GM15510 (cell line): ENCODE results near the gene ROBO1.

Experiments
- POLR2A ChIP-seq: IDR thresholded peaks from 3 replicates; pipeline ENCODE4 v1.6.1; 2011; ENCODE audit warnings: borderline replicate concordance; ENCODE audit not compliant: insufficient read length; ENCODE audit errors: extremely low read depth

The ROBO1 gene

DNA sequence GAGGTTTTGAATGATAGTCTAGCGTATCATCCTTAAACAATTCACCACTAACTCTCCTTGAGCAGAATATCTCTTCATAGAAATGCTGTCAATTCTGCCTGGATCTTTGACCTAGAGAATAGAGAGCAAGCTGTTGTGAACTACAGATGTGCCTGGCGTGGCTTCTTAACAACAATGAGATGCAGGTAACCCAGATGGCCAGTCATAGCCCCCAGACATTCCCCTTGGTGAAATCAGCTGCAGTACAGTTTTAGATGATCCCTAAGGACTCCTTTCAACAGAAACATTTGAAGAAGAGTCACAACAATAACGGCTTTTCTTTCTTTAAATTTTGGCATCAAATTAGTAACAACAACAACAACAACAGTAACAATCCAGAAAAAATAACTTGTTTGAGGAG lies 1041.3 kb downstream of the ROBO1 start:
- no peak for TF ChIP-seq POLR2A

DNA sequence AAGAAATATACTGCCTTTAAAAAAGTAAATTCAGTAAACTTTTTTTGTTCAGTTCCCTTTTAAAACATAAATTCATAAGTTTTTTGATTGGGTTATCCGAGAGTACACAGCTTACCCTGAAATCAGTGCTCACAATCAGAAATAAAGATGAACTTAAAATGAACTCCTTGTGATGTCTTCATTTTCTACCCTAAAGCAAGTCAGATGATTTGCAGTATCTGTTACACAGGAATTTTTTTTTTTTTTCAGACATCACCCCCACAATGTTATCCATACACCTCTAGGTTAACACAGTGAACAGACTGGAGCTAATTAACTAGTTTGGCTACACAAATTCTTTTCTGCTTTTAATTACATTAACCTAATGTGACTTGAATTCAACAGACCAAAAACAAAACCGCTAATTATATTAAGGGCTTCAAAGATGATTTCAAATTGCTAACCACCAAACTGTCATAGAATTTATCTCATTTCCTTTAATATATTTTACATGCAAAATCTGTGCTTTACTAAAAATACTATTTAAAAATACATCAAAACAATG lies 1042.0 kb downstream of the ROBO1 start:
- TF ChIP-seq POLR2A: no peak

DNA sequence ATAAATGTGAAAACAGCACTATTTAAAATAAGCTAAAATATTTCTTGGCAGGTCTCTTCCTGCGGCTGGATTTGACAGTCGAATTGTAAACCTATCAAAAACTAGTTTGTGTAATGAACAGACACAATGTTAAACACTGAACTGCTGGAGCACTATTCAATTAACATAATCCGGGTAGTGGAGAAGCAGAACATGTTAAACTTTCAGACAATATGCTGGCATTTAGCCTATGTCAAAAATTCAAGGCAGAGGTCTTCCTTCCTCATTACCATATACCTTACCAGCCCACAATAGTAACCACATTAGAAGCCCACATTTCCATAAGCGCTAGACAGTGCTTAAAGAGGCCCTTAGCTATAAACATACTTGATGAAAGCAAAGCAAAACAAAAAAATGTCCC lies 1042.9 kb downstream of the ROBO1 start:
- no peak for TF ChIP-seq POLR2A

DNA sequence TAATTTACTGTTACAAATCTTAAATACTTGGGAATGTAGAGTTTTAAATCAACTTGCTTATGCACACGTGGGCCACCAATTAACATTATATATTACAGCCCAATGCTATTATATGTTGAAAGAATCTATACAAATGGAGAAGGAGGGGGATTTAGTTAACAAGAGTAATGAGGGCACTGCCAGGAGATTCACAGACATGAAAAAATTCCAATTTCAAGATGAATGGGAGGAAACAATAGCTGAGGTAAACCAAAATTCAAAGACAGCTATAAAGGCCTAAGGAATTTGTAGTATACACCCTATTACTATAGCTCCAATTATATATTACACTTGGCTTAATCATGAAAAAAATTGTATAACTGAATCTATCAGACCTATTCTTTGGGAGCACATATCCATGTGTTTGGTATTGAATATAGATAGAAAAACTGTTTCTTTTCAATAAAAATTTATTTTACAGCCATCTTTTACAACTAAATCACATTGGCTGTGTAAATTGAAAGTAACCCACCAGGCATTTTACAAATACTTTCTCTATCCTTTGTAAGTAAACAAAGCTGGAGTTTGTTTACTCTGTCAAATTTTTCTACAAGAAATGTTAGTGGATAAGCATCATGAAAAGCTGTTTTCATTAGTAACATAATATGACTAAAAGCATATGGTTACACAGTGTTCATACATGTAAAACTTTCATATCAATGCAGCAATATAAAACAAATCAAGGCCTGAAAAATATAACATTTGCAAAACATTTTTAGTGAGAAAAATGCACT lies 1045.8 kb downstream of the ROBO1 start:
- no peak for TF ChIP-seq POLR2A

DNA sequence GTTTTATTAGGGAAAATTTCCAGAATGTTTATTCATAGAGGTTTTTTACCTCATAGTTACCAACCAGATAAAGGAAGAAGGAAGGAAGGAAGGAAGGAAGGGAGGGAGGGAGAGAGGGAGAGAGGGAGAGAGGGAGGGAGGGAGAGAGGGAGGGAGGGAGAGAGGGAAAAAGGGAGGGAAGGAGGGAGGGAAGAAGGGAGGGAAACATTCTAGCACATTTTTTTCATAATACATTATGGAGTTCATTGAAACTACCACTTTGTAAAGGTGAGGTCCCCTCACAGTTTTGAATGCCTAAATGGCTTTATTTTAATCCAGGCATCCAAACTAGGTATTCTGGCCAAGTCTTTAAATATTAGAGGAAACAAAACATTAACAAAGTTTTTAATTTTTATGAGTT lies 1049.1 kb downstream of the ROBO1 start:
- TF ChIP-seq POLR2A: no peak

DNA sequence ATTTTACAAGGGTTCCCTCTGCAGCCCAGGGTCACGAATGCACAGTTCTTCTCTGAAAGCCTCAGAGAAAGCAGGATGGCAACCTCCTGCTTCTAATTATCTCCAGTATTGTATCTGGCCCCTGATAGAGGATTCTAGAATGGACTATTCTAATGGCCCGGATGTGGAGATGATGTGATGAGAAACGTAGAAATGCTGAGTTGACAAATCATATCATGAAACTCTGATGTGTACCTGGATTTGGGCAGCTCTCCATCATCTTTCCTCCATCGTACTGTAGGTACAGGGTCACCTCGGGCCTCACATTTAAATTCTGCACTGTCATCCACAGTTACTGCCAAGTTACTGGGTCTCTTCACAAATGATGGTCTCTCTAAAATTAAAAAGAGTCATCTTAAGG lies 1050.8 kb downstream of the ROBO1 start:
- TF ChIP-seq POLR2A: no peak

DNA sequence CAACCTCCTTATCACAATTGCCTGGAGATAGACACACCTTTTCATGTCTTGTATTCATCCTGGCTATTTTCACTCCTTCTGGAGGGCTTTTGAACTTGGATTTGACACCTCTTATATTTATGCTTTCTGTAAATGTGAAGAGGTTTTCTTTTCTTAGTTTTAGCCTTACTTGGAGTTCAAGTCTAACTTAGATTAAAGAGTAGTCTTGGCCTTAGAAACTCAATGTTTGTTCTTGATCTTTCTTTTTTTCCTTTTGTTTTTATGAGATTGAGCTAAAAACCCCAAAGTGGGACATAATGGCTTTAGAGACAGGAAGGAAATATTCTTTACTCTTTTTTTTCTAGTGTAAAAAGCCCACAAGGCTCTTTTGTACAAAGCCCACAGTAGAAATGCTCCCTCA lies 1054.9 kb downstream of the ROBO1 start:
- no peak for TF ChIP-seq POLR2A

DNA sequence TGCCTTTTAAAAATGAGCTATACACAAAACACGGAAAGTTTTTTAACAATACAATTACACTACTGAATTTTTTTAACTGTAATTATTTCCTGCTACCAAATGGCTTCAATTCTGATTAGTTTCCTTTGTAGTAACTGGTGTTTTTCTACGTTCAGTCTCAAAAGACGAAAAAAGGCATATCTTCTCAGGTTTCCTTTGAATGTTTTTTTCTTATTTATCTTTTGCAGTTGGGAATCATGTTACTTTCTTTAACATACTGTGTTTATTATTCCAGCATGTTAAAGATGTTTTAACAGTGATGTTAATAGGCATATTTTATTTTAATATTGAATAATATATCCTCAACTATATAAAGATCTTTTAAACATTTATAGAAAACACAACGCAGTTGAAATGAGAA lies 1055.5 kb downstream of the ROBO1 start:
- no peak for TF ChIP-seq POLR2A

DNA sequence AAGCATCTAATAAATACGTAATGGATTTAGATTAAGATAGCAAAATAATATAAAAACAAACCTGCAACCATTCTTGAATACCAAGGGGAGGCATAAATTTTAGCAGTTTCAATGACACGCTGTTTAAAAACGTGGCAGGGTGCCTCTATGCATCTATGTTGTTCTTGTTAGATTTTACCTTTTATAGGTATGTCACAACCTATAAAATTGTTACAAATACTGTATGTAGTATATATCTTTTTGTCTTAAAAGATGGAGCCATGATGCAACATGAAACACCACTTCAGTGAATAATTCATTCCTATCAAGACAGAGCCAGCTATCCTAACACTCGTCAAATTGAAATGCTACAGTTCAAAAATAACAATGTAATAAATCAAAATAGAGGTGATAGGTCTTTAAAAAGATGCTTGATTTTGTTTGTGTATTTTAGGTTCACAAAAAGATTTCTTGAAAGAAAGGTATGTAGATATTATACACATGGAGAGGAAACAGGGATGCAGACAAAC lies 1059.2 kb downstream of the ROBO1 start:
- TF ChIP-seq POLR2A: no peak

DNA sequence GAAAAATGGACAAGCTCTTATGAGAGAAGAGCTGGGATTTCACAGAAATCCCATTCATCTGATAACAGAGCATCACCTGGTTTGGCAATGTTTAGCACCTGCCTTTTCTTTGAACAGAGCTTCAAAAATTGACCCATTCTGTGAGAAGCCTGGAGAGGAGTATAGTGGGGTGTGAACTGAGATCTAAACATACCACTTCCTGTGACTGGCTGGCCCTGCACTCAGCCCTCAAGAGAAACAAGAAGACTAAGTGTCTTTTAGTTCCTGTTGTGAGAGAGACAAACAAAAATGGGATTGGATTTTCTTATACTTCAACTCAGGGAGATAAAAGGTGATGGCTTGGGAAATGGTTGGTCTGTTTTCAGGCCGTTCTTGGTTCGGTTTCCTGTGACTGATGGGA lies 1060.2 kb downstream of the ROBO1 start:
- TF ChIP-seq POLR2A: no peak

DNA sequence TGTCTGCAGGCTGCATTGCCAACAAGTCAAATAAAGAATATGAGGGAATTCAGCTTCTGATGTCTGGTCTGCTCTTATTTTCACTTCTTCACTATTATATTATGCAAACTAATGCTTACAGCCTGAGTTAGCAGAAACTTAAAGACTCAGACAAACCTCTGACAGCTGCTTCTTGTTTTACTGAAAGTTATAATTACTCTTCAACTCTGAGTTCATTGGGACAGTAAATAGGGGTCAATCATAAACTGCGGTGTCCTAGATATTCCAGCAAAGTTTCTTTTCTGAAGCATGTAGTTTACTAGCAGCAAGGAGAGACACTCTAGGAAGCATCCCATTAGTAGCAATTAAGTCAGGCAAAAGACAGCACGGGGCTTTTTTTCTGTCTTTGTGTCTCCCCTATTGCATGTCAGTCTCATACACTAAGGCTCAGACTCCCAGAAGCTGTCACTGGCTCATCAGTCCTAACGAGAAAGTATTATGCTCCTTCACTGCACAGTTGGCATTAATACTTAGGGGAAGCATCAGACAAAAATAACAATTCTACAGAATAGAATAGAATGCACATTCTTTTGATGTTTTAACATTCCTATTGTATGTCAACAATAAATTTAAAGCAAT lies 1060.8 kb downstream of the ROBO1 start:
- TF ChIP-seq POLR2A: no peak

DNA sequence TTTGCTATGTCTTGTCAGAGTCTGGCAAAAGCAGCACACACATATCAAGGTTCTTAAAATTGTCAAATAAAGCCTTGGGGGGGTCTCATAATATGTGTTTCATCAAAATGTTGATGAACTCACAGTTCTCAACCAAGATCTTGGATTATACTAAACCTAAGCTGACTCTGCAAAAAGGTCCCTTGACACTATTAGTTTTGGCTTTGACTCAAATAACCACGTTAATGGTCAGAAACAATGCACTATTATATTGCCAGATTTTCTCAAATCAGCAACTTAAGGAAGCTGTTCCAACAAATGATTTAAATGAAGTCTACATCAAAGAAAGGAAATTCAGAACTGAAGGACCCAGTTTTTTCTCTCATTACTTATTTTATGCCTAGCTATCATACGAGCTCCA lies 1063.9 kb downstream of the ROBO1 start:
- TF ChIP-seq POLR2A: no peak

DNA sequence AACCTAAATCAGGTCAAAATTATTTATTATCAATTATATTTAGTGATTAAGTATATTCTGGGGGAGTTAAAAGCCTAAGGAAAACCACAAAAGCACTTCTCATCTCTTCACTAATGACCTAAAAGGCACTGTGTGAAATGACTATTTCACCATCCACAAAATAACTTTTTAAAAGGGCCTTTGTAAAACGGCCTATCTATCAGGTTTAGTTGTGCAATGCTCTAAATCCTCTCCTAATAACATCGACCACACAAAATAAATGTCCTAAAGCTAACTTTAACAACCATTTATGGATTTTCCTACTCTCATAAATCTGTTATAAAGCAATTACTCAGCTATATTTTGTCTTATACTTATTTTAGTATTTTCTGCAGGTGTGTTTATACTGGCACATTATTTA lies 1066.3 kb downstream of the ROBO1 start:
- no peak for TF ChIP-seq POLR2A

DNA sequence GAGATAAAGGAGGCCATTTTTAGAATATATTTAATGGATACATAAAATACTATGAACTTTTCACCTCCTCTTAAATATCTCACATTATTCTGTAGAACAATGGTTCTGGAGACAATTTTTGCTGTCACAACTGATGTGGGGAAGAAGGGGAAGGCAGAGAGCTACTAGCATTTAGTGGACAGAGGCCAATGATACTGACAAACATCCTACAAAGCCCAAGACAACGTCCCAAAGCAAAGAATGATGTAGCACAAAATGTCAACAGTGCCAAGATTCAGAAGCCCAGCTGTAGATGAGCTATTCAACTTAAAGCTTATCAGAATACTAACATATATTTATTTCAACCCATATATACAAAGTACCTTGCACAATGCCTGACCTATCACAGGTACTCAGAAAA lies 1069.4 kb downstream of the ROBO1 start:
- no peak for TF ChIP-seq POLR2A

DNA sequence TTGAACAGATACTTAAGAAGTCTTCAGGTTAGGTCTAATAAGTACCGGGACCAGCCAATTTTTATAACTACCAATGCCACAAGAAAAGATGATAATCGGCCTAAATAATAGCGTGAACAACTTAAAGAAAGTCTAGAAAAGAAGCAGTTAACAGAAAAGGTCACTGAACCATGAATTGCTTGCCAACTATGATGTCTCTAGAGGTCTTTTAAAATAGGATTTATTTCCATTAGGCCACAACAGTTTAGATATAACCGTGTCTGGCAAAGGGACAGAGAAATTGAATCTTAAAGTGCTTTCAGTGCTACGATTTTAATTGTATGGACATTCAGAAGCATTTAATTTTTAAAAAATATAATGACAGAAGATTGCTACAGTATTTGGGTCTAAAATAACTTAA lies 1070.4 kb downstream of the ROBO1 start:
- no peak for TF ChIP-seq POLR2A

DNA sequence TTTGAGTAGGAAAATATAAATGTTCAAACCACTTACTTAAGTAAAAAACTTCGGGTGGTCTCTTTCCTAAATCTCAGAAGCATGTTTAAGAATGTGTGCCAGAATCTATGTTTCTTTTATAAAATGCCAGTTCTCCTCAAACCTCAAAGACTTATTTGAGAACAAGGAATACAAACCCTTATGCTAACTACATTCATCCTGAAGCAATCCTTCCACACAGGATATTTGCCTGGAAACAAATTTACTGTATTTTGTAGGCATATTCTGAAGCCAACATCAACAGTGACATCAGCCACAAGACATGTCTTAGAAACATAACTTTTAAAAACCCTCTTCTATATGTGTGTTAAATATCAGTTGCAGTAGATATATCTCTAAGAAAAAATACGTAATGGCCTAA lies 1077.0 kb downstream of the ROBO1 start:
- no peak for TF ChIP-seq POLR2A
